HG03045 (cell line): ENCODE measurements around the gene KCNH4.
"Not testable (repeated sequence)": the region's sequence is repeated elsewhere in the genome, so short reads cannot be mapped to it uniquely, and the experiment has no call there.

ENCODE experiments used
- ATAC-seq: cut with Tn5 transposase; IDR thresholded peaks from one replicate; pipeline ENCODE4 v1.9.1; 2021; ENCODE audit warnings: mild to moderate bottlenecking, moderate library complexity; ENCODE audit not compliant: unreplicated experiment

Gene KCNH4

DNA sequence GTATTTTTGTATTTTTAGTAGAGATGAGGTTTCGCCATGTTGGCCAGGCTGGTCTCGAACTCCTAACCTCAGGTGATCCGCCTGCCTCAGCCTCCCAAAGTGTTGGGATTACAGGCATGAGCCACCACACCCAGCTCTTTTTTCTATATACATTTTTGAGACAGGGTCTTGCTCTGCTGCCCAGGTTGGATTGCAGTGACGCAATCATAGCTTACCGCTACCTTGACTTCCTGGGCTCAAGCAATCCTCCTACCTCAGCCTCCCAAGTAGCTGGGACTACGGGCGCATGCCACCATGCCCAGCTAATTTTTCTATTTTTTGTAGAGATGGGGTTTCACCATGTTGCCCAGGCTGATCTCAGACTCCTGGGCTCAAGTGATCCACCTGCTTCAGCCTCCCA is 40.3 kb downstream of the KCNH4 start:
- not testable (repeated sequence) for ATAC-seq

DNA sequence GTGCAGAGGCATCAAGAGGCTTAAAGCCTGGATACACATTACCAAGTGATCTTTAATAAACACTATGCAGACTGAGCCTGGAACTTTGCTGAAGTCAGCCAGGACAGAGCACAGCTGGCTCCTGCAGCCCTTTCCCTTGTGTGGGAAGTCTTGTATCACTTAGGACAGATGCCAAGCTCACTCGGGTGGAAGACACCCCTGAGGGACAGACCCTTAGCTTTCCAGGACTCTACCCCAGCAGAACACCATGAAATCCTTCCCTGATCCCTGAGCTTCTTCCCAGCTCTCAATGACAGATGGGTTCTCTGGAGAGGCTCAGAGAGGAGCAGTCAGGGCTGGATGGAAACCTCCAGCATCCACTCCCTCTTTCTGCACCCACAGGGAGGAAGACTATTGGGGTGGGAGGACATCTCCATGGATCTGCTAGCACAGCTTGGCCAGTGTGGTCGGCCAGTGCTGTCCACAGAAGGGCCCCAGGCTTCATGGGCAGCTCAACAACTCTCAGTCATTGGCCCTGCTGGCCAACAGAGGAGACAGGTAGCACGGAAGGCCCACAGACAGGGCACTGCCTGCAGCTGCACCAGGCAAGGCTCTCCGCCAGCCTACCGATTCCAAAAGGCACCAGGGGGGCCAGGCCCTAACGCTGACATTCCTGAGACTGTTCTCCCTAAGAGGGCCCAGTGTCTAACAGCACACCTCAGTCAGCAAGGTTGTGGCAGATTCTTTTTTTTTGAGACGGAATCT is 42.0 kb downstream of the KCNH4 start:
- no peak for ATAC-seq

DNA sequence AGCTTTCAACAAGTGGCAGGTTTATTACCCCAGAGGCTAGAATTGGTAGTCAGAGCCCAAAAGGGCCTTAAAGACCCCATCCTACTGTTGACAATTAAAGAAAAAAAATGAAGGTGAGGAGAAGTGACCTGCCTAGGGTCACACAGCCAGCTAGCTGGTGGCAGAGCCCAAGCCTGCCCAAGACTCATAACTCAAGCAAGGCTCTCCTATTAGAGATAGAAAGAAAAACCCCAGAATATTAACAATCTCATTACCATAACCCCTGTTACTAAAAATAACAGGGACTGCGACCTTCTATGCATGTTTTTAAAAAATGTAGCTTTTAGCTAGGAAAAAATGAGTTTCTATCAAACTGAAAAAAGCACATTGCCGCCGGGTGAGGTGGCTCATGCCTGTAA is 44.3 kb downstream of the KCNH4 start:
- no peak for ATAC-seq

DNA sequence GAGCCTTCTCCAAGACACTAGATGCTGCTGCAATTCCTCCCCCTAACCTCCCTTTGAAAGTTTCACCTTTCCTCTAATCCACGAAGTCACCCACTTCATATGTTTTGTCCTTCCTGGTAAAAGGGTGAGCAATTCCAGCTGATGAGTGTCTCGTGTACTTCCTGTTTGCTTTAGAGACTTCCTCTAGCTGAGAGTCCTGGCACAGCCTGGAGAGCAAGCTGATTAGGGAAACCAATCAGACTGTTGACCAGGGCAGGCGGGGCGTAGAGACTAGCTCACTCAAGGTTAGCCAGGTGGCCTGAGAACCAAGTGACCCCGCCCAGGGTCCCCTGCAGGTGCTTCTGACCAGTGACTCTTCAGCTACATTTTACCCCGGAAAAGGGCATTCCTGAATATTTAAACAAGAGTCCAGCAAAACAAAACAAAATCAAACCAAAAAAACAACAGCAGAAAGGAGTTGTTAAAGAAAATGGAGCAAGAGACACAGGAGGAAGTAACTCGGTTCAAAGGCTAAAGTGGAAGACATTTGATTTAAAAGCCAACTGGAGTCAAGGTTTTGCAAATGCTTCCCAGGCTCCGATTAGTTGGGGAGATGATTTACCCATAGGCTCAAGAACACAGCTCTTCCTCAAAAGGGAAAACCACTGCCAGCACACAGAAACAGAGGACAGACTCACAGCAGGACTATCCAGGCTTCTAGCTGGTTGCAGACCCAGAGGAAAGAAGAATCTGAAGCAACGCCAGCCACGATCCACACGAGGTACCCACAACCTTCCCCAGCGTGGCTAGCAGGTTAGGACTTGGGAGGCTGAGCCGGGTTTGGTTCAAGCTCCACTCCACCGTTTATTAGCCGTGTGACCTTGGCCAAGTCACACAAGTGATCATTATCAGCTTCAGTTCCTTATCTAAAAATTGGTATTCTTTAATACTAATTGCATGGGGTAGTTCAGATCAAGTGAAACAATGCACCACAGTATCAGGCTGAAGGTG is 45.0 kb downstream of the KCNH4 start:
- no peak for ATAC-seq

DNA sequence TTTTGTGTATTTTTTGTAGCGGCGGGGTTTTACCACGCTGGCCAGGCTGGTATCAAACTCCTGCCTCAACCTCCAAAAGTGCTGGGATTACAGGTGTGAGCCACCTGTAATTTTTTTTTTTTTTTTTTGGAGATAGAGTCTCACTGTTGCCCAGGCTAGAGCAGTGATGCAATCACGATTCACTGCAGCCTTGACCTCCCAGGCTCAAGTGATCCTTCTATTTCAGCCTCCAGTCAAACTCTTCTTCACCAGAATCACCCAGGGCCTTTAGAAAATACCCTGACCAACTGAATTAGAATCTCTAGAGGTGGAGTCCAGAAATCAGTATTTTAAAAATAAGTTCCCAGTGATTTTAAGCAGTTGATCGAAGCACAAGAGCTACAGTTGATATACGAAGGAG is 45.8 kb downstream of the KCNH4 start:
- no peak for ATAC-seq

DNA sequence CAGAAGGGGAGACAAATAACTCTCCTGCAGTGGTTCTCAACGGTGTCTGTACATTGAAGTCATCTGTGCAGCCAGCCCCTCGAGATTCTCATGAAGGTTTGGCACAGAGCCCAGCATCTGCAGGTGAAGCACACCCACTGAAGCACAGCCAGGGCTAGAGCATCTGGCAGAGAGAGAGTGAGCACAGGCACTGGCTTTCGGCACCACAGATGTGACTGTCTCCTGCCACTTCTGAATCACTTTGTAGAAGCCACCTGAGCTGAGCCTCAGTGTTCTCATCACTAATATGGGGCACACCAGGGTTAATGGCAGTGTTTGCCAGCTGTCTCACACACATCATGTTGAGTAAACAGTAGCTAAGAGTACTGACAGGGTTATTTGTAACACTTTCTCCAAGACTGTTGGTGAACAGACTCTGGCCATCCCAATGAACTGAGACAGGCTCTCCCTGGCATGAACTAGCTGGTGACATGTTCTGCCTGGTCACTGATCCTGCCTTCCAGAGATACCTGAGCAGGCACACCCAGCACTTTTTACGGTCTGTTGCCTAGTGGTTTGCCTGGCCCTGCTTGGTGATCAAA is 47.4 kb downstream of the KCNH4 start:
- no peak for ATAC-seq

DNA sequence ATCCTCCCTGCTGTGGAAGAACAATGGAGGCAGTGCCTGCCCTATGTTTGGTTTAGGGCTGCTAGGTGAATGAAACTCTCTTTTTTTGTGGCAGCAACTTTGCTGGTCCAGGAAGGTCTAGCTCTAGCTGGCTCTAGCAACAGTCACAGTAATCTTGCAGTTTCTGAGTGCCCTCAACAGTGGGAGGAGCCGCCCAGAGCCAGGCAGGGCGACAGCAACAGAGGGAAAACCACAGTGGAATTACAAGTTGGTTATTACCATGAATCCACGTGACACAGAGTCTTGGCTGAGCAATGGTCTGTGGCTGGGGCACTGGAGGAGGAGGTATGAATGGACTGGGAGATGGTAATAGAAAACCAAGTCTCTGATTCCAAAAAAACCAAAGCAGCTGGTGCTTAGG is 48.0 kb downstream of the KCNH4 start:
- ATAC-seq: no peak

DNA sequence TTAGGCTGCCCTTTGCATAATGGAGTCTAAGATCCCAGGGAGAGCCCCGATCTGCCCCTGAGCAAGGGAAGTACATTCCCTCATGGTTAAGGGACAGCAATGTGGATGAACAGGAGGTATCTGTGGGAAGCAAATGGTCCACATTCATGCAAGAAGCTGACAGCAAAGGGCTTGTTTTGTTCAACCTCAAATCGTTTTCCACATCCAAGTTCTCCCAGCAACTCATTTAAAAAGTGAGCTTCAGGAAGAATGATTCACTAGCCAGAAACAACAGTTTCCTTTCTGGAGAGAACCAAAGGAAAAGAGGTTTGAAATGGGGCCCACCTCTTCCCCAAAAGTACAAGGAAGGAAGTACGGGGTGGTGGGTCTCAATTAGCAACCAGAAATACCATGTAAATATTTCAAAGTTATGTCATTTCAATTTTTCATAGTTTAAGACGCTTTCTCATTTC is 48.9 kb downstream of the KCNH4 start:
- ATAC-seq: no peak

DNA sequence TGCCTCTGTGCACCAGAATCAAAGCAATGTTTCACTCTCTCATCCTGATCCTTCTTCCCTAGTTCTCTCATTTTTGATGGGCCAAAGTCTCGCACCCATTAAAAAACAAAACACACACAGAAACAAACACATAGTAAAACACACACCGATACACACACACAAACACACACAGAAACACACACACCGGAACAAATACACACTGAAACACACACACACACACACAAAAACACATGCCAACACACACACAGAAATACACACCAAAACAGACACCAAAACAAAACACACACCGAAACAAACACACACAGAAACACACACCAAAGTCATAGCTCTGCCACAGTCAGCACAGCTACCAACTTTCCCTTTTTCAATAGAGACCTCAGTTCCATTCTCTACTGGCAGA is 49.7 kb downstream of the KCNH4 start:
- ATAC-seq: no peak

DNA sequence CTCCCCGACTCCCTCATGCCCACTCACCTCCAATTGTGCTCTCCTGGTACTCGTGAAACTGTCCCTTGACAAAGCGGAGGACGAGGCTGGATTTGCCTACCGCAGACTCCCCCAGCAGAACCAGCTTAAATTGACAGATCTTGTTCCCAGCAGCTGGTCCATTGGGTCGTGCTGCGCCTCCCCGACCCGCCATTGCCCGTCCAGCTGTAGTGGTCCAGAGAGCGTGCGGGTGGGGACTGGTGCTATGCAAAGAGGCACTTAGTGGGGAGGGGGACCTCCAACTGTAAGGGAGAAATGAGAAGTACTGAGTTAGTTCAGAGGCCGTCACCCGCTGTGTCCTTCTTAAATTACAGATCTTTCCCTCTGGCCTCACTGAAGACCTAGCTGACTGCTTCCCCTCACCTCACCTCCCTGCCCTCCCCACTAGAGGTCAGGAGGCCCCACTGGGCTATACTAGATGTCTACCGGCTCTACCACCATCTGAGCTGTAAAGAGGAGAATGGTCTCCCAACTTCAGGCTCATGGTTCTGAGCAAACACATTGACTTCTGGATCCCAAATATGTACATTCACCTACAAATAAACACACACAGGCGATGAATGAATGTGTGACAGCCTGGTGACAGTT is 50.5 kb downstream of the KCNH4 start:
- ATAC-seq: no peak

DNA sequence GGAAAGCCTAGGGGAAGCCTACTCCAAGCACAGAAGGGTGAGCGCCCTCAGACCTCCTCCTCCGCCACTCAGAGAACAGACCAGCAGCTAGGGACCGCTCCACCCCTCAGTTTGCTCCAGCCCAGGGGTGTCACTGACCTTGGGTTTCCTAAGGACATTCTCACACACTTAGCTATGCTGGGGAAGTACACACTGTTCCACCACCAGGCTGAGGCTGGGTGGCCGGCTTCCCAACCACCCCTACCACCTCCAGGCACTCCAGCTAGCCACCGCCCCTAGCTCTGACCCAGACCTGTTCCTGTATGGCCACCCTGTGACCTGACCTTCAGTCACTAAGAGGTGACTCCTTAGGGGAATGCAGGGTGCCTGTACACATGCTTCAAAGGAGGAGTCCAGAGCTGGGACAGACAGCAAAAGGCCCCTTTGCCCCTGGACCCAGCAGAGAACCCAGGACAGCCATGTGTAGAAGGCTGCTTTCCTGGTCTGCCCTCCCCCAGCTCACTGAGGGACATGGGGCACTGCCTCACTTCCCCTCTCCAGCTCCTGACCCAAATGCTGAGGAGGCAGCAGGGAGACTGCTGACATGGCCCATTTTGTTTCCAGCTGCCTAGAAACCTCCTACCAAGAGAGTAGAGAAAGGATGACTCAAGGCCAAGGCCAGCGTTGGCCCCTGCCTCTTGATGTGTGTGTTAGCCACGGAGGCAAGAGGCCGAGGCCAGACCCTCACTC is 51.7 kb downstream of the KCNH4 start:
- no peak for ATAC-seq

DNA sequence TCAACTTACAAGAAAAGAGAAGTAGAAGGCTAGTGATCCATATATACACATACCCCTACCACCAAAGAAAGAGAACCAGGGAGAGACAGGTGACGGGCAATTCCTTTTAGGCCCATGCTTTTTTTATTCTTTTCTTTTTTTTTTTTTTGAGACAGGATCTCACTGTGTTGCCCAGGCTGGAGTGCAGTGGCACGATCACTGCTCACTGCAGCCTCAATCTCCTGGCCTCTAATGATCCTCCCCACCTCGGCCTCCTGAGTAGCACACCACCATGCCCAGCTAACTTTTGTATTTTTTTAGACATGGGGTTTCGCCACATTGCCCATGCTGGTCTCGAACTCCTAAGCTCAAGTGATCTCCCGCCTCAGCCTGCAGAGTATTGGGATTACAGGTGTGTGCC is 53.5 kb downstream of the KCNH4 start:
- no peak for ATAC-seq

DNA sequence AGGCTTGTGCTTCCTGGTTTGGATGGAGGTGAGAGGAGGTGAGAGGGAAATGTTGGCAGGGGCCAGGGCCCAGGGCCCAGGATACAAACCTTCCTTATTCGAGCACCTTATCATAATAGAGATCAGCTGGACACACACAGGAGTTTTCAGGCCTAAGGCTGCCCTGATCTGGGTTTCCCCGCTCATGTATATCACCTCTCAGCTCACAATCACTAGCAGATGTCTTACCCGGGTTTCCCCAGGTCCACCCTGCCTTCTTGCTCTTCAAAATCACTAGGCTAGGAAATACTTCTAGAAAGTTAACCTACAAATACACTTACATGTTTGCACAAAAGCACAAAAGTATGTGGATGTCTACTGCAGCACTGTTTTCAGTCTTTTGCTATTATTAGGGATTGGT is 54.1 kb downstream of the KCNH4 start:
- no peak for ATAC-seq

DNA sequence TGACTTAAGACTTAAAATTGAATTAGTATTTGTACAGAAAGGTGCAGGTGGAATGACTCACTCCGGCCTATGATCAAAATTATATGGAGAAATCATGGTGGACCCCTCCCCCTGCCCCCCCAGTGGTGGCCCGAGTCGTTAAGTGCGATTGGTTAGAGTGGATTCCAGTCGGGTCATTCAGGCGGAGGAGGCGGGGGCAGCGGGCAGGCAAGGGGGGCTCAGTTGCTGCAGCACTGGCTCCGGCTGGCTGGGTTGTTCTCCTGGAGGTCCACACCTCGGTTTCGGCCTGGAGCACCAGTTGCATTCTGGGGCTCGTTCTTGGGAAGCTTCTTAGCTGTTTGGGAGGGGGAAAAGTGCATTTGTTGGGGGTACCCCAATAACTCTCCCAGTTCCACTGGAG is 55.4 kb downstream of the KCNH4 start:
- no peak for ATAC-seq

DNA sequence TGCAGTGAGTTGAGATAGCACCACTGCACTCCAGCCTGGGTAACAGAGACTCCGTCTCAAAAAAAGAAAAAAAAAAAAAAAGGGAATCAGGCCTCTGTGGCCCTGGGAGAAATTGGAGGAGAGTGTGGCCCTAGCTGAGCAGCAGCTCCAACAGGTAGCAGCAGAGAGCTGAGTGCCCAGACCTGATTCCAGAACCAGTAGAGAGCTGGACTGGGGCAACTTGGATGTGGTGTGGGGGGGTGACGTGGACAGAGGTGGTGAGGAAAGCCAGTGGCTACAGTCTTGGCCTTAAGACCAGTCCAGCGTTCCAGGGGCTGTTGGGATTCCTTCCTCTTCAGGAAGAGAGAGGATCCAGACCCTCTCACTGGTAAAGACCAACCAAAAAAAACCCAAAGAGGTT is 56.7 kb downstream of the KCNH4 start:
- no peak for ATAC-seq

DNA sequence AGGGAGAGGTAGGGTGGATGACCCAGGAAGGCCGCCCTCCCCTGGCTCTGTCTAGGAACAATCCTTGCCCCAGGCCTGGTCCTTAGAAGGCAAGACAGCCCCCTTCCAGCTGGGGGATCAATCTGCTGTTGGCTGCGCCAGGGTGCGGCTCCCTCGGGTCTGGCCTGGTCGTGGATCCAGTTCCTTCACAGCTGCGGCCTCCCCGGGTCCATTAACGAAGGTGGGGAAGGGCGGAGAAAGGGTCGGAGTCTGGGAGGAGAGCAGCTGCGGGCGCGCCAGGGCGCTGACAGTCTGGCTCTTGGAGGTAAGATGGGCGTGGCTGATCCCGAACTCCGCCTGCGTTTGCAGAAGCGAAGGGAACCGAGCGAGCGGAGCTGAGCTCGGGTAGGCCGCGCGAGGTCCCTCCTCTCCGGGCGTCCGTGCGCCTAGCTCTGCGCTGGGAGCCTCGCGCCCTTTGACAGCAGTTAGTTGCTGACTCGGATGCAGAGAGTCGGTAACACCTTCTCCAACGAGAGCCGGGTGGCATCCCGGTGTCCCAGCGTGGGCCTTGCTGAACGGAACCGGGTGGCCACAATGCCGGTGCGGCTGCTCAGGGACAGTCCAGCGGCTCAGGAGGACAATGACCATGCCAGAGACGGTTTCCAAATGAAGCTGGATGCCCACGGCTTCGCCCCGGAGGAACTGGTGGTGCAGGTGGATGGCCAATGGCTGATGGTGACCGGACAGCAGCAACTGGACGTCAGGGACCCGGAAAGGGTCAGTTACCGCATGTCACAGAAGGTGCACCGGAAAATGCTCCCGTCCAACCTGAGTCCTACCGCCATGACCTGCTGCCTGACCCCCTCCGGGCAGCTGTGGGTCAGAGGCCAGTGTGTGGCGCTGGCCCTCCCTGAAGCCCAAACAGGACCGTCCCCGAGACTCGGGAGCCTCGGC is 58.3 kb downstream of the KCNH4 start, which contains the start of gene HSPB9:
HSPB9 (plus strand) TSS at position 434 of the 933 bp plus-strand sequence; CDS start at position 481, 47 bp downstream.
- ATAC-seq: no peak

DNA sequence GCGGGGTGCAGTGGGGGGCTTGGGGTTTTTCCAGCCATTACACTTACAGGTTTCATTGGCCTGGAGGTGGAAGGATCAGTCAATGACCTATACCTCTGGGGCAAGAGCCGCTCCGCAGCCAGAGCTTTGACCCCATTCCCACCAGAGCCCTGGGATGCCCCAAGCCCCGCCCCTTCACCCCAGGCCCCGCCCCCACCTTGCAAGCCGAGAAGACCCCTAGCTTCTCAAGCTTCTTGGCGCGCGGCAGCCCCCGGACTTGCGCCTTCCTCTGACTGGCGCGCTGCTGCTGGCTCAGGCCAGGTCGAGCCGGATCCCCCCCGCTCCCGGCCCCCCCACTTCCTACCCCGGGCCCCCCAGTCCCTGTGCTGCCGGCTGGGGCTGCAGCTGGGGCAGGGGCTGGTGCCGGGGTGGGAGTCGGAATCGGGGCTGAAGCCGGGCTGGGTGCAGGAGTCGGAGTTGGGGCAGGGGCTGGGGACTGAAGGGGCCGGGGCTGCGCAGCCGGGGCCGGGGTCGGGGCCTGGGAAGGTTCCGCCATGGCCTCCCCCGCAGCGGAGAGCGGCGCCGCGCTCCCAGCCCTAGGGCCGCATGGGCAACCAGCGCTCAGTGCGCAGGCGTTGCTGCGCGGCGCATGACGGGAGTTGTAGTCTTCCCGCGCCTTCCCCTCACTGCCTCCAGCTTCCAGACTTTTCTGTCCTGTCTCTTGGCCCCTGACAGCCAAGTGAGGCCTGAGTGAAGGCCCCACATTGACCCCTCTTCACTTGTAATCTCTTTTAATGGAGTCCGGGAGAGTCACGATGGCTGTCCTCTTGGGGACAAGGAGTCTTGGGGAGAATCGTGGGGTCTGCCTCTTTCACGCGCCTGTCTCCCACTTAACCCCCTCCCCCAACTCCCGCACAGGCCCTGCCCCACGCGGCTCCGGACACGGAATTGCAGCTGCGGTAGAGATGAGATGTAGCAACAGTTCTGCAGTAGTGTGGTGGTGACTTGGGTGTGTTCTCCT is 59.9 kb downstream of the KCNH4 start, which contains the start of gene KAT2A:
KAT2A (minus strand) TSS at position 598 of the 1,000 bp plus-strand sequence; CDS start at position 535, 63 bp downstream.
- ATAC-seq: peak; percentile 77
